22Rv1 (cell line): Measurements from ENCODE around the gene IFNA17.

Source experiments
- CTCF ChIP-seq: fragments of 450-650 bp; IDR thresholded peaks from 2 replicates; pipeline ENCODE4 v1.5.1; 2017; ENCODE audit warnings: mild to moderate bottlenecking
- ZFX ChIP-seq: fragments of 450-650 bp; IDR thresholded peaks from 2 replicates; pipeline ENCODE4 v1.6.1; 2017; ENCODE audit warnings: antibody characterized with exemption, borderline replicate concordance

GRCh38 chr9:21234153-21234687, 6.2 kb upstream of the IFNA17 start:
- TF ChIP-seq CTCF: no peak
- no peak for TF ChIP-seq ZFX
